SH-SY5Y (cell line): Measurements from ENCODE around the gene RAB40C.

ENCODE experiments used
- GATA2 ChIP-seq: IDR thresholded peaks from 2 replicates; pipeline ENCODE4 v1.6.1; 2011; ENCODE audit warnings: mild to moderate bottlenecking, low read depth, low read length
- GATA3 ChIP-seq: IDR thresholded peaks from 2 replicates; pipeline ENCODE4 v1.6.1; 2011; ENCODE audit warnings: low read depth, mild to moderate bottlenecking, low read length, moderate library complexity

The RAB40C gene

DNA sequence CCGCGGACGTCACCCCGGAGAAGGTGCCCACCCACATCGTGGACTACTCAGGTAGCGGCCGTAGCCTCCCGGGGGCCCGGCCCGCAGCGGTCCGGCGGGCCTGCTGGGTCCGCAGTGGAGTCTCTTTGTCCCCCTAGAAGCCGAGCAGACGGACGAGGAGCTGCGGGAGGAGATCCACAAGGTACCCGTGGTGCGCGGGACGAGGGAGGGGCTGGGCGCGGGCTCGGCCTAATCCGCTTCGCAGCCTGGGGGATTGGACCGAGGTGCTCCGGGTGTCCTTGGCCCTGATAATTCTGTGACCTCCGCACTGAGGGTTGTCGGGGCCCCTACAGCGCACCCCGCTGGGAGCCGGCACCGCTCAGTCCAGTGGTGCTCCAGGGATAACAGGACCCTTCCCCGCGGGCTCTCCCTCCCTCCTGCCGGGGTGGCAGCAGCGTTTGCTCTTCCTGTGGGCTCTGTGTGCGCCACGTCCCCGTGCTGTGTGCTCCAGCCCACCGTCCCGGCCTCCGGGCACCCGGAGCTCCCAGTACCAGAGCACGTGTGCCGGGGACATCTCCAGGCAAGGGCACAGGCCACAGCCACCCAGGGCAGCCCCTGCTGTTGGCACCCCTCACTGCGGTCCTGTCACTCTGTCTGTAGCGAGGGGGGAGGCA, 78.8 kb downstream of the RAB40C start:
- TF ChIP-seq GATA2: no peak
- no peak for TF ChIP-seq GATA3

DNA sequence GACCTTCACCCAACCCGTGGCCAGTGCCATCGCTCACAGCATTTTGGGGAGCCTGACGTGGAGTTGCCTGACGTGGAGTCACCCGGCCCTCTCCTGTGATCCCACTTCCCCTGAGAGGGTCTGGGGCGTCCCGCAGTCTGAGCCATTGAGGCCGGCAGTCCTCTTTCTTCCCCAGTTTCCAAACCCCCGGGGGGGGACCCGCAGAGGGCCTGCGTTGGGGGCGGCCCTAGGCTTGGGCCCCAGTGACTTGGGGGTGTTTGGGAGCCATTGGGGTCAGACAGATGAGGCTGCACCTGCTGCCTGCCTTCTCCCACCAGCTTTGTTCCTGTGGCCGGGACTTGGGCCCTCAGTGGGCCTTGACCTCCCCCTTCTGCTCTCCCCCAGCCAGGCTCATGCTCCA, 79.8 kb downstream of the RAB40C start:
- TF ChIP-seq GATA3 (no peak), GATA2 (no peak)

DNA sequence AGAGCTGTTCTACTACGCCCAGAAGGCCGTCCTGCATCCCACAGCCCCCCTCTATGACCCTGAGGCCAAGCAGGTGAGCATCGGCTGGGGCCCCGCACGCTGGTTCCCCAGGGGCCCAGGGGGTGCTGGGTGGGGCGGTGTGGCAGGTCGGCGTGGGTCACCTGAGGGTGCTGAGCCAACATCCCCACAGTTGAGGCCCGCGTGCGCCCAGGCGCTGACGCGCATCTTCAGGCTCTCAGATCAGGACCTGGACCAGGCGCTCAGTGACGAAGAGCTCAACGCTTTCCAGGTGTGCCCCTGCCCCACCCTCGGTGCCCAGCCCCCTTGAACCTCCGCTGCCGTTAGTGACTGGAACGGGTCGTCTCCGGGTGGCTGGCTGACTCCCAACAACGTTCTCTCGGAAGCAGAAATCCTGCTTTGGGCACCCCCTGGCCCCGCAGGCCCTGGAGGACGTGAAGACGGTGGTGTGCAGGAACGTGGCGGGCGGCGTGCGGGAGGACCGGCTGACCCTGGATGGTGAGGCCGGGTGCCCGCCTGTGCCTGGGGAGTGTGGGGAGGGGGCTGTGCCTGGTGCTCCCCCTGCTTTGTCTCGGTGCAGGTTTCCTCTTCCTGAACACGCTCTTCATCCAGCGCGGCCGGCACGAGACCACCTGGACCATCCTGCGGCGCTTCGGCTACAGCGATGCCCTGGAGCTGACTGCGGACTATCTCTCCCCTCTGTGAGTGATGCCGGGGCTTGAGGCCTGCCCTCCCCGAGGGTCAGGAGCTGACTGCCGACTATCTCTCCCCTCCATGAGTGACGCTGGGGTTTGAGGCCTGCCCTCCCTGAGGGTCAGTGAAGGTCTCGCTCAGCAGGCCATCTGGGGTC, 80.9 kb downstream of the RAB40C start:
- TF ChIP-seq GATA3 (no peak), GATA2 (no peak)

DNA sequence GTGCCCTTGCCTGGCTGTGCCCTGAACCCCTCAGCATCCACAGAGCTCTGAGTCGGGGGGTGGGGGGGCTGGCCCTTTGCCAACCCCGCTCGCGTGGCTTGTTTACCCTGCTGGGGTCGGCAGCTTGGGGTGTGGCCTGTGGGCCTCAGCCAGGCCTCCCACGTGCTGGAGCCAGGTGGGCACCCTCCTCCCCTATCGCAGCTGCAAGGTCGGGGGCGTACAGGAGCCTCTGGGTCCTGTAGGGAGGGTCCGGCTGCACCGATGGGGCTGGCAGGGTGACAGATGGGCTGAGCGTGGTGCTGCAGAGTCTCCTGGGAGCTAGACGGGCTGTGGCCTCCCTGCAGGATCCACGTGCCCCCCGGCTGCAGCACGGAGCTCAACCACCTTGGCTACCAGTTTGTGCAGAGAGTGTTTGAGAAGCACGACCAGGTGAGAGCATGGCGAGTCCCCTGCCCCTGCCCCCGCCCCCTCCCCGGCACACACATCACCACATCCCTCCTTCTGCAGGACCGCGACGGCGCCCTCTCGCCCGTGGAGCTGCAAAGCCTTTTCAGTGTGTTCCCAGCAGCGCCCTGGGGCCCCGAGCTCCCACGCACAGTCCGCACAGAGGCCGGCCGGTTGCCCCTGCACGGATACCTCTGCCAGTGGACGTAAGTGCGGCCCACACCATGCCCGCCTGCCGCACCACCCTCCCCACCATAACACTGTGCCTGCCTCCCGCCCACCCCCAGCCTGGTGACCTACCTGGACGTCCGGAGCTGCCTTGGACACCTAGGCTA, 81.7 kb downstream of the RAB40C start:
- TF ChIP-seq GATA2: no peak
- no peak for TF ChIP-seq GATA3

DNA sequence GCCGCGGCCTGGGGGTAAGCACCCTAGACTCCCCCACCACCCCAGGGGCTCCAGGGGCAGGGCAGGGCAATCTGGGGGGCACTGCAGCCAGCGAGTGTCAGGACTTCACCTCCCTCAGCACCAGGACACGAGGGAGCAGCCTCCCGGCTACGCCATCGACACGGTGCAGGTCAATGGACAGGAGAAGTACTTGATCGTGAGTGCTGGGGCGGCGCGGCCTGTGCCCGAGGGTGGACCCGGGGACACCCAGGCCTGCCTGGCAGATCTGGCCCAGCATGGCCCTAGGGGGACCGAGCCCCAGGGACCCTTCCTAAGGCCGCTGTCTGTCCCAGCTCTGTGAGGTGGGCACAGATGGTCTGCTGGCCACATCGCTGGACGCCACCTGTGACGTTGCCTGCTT, 82.5 kb downstream of the RAB40C start:
- TF ChIP-seq GATA2: no peak
- no peak for TF ChIP-seq GATA3

DNA sequence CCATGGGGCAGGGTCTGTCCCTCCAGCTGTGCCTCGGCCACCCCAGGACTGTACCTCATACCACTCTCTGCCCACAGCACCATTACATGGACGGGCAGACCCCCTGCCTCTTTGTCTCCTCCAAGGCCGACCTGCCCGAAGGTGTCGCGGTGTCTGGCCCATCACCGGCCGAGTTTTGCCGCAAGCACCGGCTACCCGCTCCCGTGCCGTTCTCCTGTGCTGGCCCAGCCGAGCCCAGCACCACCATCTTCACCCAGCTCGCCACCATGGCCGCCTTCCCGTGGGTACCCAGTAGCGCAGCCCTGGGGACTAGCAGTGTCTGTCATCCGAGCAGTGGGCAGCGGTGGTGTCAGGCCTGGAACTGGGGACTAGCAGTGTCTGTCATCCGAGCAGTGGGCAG, 83.0 kb downstream of the RAB40C start:
- TF ChIP-seq GATA2: no peak
- no peak for TF ChIP-seq GATA3

DNA sequence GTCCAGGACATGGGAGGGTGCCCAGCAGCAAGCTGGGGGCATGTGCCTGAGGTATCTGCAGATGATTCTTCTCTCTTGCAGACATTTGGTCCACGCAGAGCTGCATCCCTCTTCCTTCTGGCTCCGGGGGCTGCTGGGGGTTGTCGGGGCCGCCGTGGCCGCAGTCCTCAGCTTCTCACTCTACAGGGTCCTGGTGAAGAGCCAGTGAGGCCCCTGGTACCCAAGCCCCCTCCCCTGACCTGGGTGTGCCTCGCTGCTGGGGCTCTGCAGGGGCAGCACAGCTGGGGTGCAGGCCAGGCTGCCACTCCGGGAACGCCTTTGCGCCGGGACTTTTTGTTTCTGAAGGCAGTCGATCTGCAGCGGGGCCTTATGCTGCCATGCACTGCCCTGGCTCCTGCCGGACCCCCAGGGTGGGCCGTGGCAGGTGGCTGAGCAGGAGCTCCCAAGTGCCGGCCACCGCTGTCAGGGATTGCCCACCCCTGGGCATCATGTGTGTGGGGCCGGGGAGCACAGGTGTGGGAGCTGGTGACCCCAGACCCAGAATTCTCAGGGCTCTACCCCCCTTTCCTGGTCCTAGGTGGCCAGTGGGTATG, 83.6 kb downstream of the RAB40C start:
- TF ChIP-seq GATA3: no peak
- TF ChIP-seq GATA2: no peak

DNA sequence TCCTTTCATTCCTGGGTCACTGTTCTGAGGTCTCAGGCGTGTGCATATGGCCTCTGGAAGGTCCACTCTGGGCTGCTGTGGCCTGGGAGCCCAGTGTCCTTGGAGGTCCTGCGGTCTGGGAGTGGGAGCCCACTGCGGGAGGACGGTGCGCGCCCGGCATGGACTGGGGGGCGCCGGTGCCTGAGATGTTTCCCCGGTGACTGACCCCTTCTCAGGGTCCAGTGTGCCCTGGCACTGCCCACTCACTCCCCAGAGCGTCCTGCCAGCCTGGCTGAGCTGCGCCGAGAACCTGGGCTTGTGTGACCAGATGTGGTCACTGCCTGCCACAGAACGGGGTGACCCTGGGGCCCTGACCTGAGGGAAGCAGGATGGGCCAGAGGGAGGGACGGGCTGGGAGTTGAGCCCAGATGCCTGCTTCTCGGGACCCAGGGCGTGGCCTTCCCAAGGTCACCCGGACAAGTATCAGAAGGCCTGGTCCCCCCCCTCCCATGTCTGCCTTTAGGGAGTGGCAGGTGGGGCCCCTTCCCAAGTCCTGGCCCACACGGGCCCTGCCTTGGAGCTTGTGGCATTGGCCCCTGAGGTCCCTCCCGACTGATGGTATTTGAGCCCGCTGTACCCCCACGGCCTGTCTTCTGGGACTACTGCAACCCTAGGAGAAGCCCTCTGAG, 84.5 kb downstream of the RAB40C start:
- TF ChIP-seq GATA3 (no peak), GATA2 (no peak)

DNA sequence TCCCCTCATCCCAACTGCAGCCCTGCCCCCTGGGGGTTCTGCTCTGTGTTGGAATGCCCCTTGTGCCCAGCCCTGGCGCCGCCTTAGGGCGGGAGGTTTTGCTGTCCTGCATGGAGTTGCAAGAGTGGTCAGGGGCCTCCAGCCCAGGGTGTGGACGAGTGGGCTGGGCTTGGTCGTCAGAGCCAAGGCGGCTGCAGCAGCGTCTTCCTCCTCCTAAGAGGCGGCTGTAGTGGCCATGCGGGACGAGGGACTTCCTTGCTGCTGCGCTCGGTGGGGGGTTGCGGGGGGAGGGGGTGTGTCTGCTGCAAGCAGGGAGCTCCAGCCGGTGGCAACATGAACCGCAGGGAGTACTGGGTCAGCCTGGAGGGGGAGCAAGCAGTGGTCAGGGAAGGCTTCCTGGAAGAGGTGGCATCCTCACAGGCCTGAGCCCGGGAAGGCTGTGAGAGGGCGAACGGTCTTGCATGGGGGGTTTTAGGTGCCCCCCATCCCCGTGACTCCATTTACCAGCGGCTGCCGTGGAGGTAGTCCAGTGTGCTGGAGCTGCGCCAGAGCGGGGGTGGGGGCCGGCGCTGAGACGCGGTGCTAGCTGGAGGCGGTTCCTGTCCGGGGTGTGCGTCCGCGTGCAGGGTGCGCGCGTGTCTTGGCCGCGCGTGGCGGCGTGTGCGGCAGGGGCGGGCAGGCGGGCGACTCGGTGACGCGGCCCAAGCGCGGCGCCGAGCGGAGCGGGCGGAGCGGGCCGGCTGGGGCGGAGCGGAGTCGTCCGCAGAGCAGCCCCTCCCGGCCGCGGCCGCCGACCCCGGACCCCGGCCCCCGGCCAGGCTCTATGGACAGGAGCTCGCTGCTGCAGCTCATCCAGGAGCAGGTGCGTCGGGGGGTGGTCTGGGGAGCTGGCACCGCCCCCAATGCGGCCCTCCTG, 85.4 kb downstream of the RAB40C start, which contains the start of gene RHBDL1:
RHBDL1 (plus strand) TSS at position 704 of the 916 bp plus-strand sequence; CDS start at position 824, 120 bp downstream.
- TF ChIP-seq GATA3 (no peak), GATA2 (no peak)

DNA sequence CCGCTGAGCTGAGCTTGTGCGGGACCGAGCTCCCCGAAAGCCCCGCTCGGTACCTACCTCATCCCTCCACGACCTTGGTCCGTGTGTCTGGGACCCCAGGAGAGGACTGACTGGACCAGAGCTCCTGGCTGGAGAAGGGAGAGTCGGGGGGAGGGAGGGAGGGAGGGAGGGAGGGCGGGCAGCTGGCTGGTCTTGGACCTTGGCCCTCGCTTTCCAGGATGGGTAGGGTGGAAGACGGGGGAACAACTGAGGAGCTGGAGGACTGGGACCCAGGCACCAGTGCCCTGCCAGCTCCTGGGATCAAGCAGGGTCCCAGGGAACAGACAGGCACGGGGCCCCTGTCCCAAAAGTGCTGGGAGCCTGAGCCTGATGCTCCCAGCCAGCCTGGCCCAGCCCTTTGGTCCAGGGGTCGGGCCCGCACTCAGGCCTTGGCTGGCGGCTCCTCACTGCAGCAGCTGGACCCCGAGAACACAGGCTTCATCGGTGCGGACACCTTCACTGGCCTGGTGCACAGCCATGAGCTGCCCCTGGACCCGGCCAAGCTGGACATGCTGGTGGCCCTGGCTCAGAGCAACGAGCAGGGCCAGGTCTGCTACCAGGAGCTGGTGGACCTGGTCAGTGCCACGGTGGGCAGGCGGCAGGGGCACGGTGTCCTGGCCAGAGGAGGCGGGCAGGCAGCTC, 86.2 kb downstream of the RAB40C start:
- no peak for TF ChIP-seq GATA2
- no peak for TF ChIP-seq GATA3

DNA sequence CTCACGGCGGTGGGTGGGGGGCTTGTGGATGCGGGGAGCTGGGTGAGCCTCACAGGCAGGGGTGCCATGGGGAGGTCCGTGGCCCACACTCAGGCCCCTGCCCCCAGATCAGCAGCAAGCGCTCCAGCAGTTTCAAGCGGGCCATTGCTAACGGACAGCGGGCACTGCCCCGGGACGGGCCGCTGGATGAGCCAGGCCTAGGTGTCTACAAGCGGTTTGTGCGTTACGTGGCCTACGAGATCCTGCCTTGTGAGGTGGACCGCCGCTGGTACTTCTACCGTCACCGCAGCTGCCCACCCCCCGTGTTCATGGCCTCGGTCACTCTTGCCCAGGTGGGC, 86.7 kb downstream of the RAB40C start:
- no peak for TF ChIP-seq GATA3
- TF ChIP-seq GATA2: no peak

DNA sequence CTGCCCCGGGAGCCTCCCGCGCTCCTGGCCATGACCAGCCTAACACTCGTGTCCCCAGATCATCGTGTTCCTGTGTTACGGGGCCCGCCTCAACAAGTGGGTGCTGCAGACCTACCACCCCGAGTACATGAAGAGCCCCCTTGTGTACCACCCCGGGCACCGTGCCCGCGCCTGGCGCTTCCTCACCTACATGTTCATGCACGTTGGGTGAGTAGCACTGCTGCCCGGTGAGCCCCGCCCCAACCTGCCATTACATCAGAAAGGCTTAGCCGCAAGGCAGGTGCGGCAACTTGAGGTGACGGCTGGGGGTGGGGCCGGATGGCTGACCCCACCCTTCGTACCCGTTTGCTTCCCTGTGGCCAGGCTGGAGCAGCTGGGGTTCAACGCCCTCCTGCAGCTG, 87.0 kb downstream of the RAB40C start:
- TF ChIP-seq GATA3: no peak
- no peak for TF ChIP-seq GATA2
